Neural cell (in vitro differentiated cells): Measurements from ENCODE around the gene IQCK. TPM values are rescaled to one million over a fixed set of nuclear protein-coding genes. Genes with fewer than 3 reads are reported as not detected.

ENCODE experiments used
- H2AFZ ChIP-seq: fragments of 200-600, 300-800 bp; sonication (generic), shearing (Covaris generic); 2 replicates; pipeline ENCODE4 v1.6.0; 2014; ENCODE audit warnings: low read depth, mild to moderate bottlenecking, antibody characterized with exemption, low read length, moderate library complexity
- H3F3A ChIP-seq: fragments of 200-600 bp; shearing (Covaris generic); 2 replicates; pipeline ENCODE4 v1.6.1; 2016; ENCODE audit warnings: mild to moderate bottlenecking, moderate library complexity, mixed read lengths, antibody characterized with exemption, low read length; ENCODE audit not compliant: insufficient read depth, poor library complexity, severe bottlenecking
- H3K27ac ChIP-seq: fragments of 200-600, 300-800 bp; sonication (generic), shearing (Covaris generic); 2 replicates; pipeline ENCODE4 v1.5.1; 2014; ENCODE audit warnings: mild to moderate bottlenecking, low read length, moderate library complexity
- H3K27me3 ChIP-seq: fragments of 300-800, 200-600 bp; sonication (generic), shearing (Covaris generic); 2 replicates; pipeline ENCODE4 v1.6.0; 2014; ENCODE audit warnings: mild to moderate bottlenecking, low read depth, low read length, moderate library complexity; ENCODE audit not compliant: insufficient read depth
- H3K36me3 ChIP-seq: fragments of 300-800, 200-600 bp; sonication (generic), shearing (Covaris generic); 2 replicates; pipeline ENCODE4 v1.5.1; 2014; ENCODE audit warnings: mild to moderate bottlenecking, antibody characterized with exemption, low read length, moderate library complexity; ENCODE audit not compliant: insufficient read depth
- H3K4me2 ChIP-seq: fragments of 300-800, 200-600 bp; sonication (generic), shearing (Covaris generic); 2 replicates; pipeline ENCODE4 v1.6.0; 2014; ENCODE audit warnings: mild to moderate bottlenecking, low read length
- H3K4me3 ChIP-seq: fragments of 300-800, 200-600 bp; sonication (generic), shearing (Covaris generic); 2 replicates; pipeline ENCODE4 v1.5.1; 2014; ENCODE audit warnings: mild to moderate bottlenecking, low read length, moderate library complexity
- H3K79me2 ChIP-seq: fragments of 200-600 bp; shearing (Covaris generic); replicated peaks from 2 replicates; pipeline ENCODE4 v1.6.0; 2014; ENCODE audit warnings: mild to moderate bottlenecking, low read length, moderate library complexity; ENCODE audit not compliant: insufficient read depth
- H3K9ac ChIP-seq: fragments of 300-800, 200-600 bp; sonication (generic), shearing (Covaris generic); 2 replicates; pipeline ENCODE4 v1.6.1; 2016; ENCODE audit warnings: mild to moderate bottlenecking, low read length, mixed read lengths
- H3K9me2 ChIP-seq: fragments of 200-600 bp; shearing (Covaris generic); 2 replicates; pipeline ENCODE4 v1.6.1; 2016; ENCODE audit warnings: mild to moderate bottlenecking, low read length, mixed read lengths; ENCODE audit not compliant: insufficient read depth
- H3K9me3 ChIP-seq: fragments of 200-600, 300-800 bp; sonication (generic), shearing (Covaris generic); 2 replicates; pipeline ENCODE4 v1.6.1; 2016; ENCODE audit warnings: mild to moderate bottlenecking, mixed run types, low read length, moderate library complexity, mixed read lengths
- H4K20me1 ChIP-seq: fragments of 200-600 bp; shearing (Covaris generic); 2 replicates; pipeline ENCODE4 v1.6.1; 2016; ENCODE audit warnings: mild to moderate bottlenecking, mixed run types; ENCODE audit not compliant: insufficient read depth
- EP300 ChIP-seq: fragments of 450-650 bp; conservative IDR thresholded peaks from 2 replicates; pipeline ENCODE4 v1.6.1; 2014; ENCODE audit warnings: antibody characterized with exemption, mild to moderate bottlenecking, moderate library complexity; ENCODE audit not compliant: poor library complexity, severe bottlenecking
- EZH2 ChIP-seq: fragments of 200-600, 300-800 bp; shearing (Covaris generic), sonication (generic); IDR thresholded peaks from 2 replicates; pipeline ENCODE4 v1.6.1; 2014; ENCODE audit warnings: antibody characterized with exemption, low read length, borderline replicate concordance, mild to moderate bottlenecking; ENCODE audit not compliant: insufficient read depth, poor library complexity, severe bottlenecking
- MXI1 ChIP-seq: fragments of 450-650 bp; conservative IDR thresholded peaks from 2 replicates; pipeline ENCODE4 v1.6.1; 2014; ENCODE audit warnings: antibody characterized with exemption, mild to moderate bottlenecking; ENCODE audit not compliant: poor library complexity, severe bottlenecking
- POLR2AphosphoS5 ChIP-seq: IDR thresholded peaks from 2 replicates; pipeline ENCODE4 v1.6.1; 2012
- RAD21 ChIP-seq: fragments of 450-650 bp; conservative IDR thresholded peaks from 2 replicates; pipeline ENCODE4 v1.6.1; 2014; ENCODE audit warnings: antibody characterized with exemption, mild to moderate bottlenecking, moderate library complexity
- SMC3 ChIP-seq: fragments of 450-650 bp; conservative IDR thresholded peaks from 2 replicates; pipeline ENCODE4 v1.6.1; 2014; ENCODE audit warnings: antibody characterized with exemption, mild to moderate bottlenecking, moderate library complexity; ENCODE audit not compliant: poor library complexity
- TAF1 ChIP-seq: IDR thresholded peaks from 2 replicates; pipeline ENCODE4 v1.6.1; 2012; ENCODE audit warnings: low read depth
- polyA plus RNA-seq: library from polyadenylated mRNA; depleted of rRNA; stranded (reverse); fragments of >200 nt; gene quantifications from 2 replicates; pipeline ENCODE4 v1.2.3, GENCODE V29; 2014
- TF ChIP-seq, protein P1 (sequence below): IDR thresholded peaks from 2 replicates; pipeline ENCODE4 v1.6.1; 2012; ENCODE audit warnings: borderline replicate concordance
- TF ChIP-seq, protein P2 (sequence below): fragments of 450-650 bp; IDR thresholded peaks from 2 replicates; pipeline ENCODE4 v1.5.1; 2014; ENCODE audit warnings: antibody characterized with exemption, mild to moderate bottlenecking, moderate library complexity; ENCODE audit not compliant: poor library complexity, severe bottlenecking

IQCK gene
- polyA plus RNA-seq, 1 donor from 2014 or later, result 10.2 TPM

DNA sequence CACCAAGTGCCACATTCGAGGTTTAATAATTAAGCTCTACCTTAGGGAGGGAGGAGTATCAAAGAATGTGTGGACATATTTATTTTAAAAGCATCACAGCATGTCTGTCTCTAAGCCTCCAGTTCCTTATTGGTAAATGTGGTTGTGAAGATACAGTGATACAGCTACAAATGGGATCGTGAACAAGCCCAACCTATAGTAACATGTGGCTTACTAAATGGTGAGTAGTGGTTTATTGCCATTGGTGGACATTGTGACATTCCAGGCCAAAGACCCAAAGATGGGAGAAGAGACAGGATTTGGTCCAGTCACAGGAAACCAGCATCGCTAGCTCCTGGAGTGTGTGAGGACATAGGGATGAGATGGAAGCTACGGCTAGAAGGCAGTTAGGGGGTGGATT is 51.2 kb downstream of the IQCK start:
- no peak overlapping the region for H3K4me2 ChIP-seq
- H3K36me3 ChIP-seq, result no peaks in the 10 kb centered on the region
- no peaks in the 10 kb centered on the region for H3K79me2 ChIP-seq
- H3F3A ChIP-seq, result no peaks in the 10 kb centered on the region
- H3K27ac ChIP-seq, result no peak overlapping the region
- TF ChIP-seq, protein P1, sequence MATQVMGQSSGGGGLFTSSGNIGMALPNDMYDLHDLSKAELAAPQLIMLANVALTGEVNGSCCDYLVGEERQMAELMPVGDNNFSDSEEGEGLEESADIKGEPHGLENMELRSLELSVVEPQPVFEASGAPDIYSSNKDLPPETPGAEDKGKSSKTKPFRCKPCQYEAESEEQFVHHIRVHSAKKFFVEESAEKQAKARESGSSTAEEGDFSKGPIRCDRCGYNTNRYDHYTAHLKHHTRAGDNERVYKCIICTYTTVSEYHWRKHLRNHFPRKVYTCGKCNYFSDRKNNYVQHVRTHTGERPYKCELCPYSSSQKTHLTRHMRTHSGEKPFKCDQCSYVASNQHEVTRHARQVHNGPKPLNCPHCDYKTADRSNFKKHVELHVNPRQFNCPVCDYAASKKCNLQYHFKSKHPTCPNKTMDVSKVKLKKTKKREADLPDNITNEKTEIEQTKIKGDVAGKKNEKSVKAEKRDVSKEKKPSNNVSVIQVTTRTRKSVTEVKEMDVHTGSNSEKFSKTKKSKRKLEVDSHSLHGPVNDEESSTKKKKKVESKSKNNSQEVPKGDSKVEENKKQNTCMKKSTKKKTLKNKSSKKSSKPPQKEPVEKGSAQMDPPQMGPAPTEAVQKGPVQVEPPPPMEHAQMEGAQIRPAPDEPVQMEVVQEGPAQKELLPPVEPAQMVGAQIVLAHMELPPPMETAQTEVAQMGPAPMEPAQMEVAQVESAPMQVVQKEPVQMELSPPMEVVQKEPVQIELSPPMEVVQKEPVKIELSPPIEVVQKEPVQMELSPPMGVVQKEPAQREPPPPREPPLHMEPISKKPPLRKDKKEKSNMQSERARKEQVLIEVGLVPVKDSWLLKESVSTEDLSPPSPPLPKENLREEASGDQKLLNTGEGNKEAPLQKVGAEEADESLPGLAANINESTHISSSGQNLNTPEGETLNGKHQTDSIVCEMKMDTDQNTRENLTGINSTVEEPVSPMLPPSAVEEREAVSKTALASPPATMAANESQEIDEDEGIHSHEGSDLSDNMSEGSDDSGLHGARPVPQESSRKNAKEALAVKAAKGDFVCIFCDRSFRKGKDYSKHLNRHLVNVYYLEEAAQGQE, result no peak
- TF ChIP-seq MXI1 (no peak), SMC3 (no peak), RAD21 (no peak), EP300 (no peak), POLR2AphosphoS5 (no peak), EZH2 (no peak), TAF1 (no peak)
- TF ChIP-seq, protein P2, sequence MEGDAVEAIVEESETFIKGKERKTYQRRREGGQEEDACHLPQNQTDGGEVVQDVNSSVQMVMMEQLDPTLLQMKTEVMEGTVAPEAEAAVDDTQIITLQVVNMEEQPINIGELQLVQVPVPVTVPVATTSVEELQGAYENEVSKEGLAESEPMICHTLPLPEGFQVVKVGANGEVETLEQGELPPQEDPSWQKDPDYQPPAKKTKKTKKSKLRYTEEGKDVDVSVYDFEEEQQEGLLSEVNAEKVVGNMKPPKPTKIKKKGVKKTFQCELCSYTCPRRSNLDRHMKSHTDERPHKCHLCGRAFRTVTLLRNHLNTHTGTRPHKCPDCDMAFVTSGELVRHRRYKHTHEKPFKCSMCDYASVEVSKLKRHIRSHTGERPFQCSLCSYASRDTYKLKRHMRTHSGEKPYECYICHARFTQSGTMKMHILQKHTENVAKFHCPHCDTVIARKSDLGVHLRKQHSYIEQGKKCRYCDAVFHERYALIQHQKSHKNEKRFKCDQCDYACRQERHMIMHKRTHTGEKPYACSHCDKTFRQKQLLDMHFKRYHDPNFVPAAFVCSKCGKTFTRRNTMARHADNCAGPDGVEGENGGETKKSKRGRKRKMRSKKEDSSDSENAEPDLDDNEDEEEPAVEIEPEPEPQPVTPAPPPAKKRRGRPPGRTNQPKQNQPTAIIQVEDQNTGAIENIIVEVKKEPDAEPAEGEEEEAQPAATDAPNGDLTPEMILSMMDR, result no peak
- H3K9me3 ChIP-seq, result no peaks in the 10 kb centered on the region
- no peaks in the 10 kb centered on the region for H4K20me1 ChIP-seq
- no peaks in the 10 kb centered on the region for H3K27me3 ChIP-seq
- H3K4me3 ChIP-seq, result no peak overlapping the region
- H3K9me2 ChIP-seq, result no peaks in the 10 kb centered on the region
- no peak overlapping the region for H2AFZ ChIP-seq
- H3K9ac ChIP-seq, result no peak overlapping the region

DNA sequence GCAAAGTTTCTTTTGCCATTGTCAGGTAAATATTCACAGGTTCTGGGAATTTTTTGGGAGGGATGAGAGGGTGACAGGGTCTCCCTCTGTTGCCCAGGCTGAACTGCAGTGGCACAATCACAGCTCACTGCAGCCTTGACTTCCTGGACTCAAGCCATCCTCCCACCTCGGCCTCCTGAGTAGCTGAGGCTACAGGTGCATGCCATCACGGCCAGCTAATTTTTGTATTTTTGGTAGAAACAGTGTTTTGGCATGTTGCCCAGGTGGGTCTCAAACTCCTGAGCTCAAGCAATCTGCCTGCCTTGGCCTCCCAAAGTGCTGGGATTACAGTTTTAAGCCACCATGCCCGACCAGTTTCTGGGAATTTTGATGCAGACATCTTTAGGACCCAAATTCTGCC is 53.0 kb downstream of the IQCK start:
- Histone ChIP-seq H3K79me2 (no peaks in the 10 kb centered on the region), H3K27ac (no peak overlapping the region), H4K20me1 (no peaks in the 10 kb centered on the region), H3K36me3 (no peaks in the 10 kb centered on the region), H3K27me3 (no peaks in the 10 kb centered on the region), H3K9ac (no peak overlapping the region), H3K4me3 (no peak overlapping the region), H3K9me3 (no peaks in the 10 kb centered on the region), H3F3A (no peaks in the 10 kb centered on the region), H2AFZ (no peak overlapping the region), H3K4me2 (no peak overlapping the region), H3K9me2 (no peaks in the 10 kb centered on the region)
- TF ChIP-seq, protein P2, result no peak
